H1 (cell line): ENCODE measurements around the gene ILKAP. TPM values are rescaled to one million over a fixed set of nuclear protein-coding genes. Genes with fewer than 3 reads are reported as not detected.

Experiments used
- CEBPB ChIP-seq: IDR thresholded peaks from 2 replicates; pipeline ENCODE4 v1.6.1; 2012; ENCODE audit warnings: low read depth, low read length
- E2F6 ChIP-seq: IDR thresholded peaks from 2 replicates; pipeline ENCODE4 v1.6.1; 2012; ENCODE audit warnings: inconsistent platforms
- EP300 ChIP-seq, 2 experiments: IDR thresholded peaks; 1 replicate in 1 of 2; 2 replicates in 1 of 2; pipeline ENCODE4 v1.6.1; 2011 to 2012; ENCODE audit warnings: low read depth in 2 of 2, low read length in 2 of 2, mild to moderate bottlenecking in 2 of 2, borderline replicate concordance in 1 of 2, inconsistent platforms in 1 of 2, moderate library complexity in 1 of 2
- HDAC6 ChIP-seq: IDR thresholded peaks from one replicate; pipeline ENCODE4 v1.7.1; 2012; ENCODE audit warnings: low read depth, mild to moderate bottlenecking, inconsistent platforms, low read length, moderate library complexity
- JUN ChIP-seq: IDR thresholded peaks from 2 replicates; pipeline ENCODE4 v1.6.1; 2011; ENCODE audit warnings: low read depth, mild to moderate bottlenecking, improper control_type of control experiment, low read length
- KDM1A ChIP-seq: fragments of 200-600, 300-600 bp; sonication (generic); IDR thresholded peaks from 2 replicates; pipeline ENCODE4 v1.7.1; 2016; ENCODE audit warnings: mild to moderate bottlenecking, low read length, borderline replicate concordance
- SAP30 ChIP-seq: fragments of 300-600 bp; sonication (generic); IDR thresholded peaks from 2 replicates; pipeline ENCODE4 v1.7.1; 2012; ENCODE audit warnings: low read length, moderate library complexity, mild to moderate bottlenecking, inconsistent platforms; ENCODE audit not compliant: insufficient read depth, insufficient replicate concordance
- TCF12 ChIP-seq: IDR thresholded peaks from 2 replicates; pipeline ENCODE4 v1.6.1; 2011; ENCODE audit warnings: low read depth, mild to moderate bottlenecking, low read length
- TEAD4 ChIP-seq: IDR thresholded peaks from 2 replicates; pipeline ENCODE4 v1.6.1; 2012; ENCODE audit warnings: low read depth, low read length, inconsistent platforms, mixed read lengths
- YY1 ChIP-seq: IDR thresholded peaks from 2 replicates; pipeline ENCODE4 v1.6.1; 2011; ENCODE audit warnings: low read depth, mild to moderate bottlenecking, low read length
- ZNF274 ChIP-seq: IDR thresholded peaks from 2 replicates; pipeline ENCODE4 v1.7.0; 2012; ENCODE audit warnings: low read length, borderline replicate concordance; ENCODE audit errors: extremely low read depth
- polyA plus RNA-seq, 7 experiments: library from polyadenylated mRNA; depleted of rRNA in 3 of 7; stranded (reverse) in 5 of 7; unstranded in 2 of 7; fragments of >200 nt in 5 of 7; fragments of 200-250 nt in 2 of 7; gene quantifications; 1 replicate in 5 of 7; 2 replicates in 1 of 7; 4 replicates in 1 of 7; pipeline versions ENCODE4 v1.2.1 to v1.2.3, GENCODE V29; 2011 to 2013; ENCODE audit warnings: missing spikeins in 2 of 7, mixed read lengths in 2 of 7
- total RNA-seq: library from RNA; stranded (reverse); fragmentation: NEBNext Ultra II Directional; extraction: Animal tissue kit (Norgen Biotek cat#: 25700); gene quantifications from 2 replicates; pipeline ENCODE4 v1.2.1, GENCODE V29; 2021

ILKAP gene
- total and polyA plus RNA-seq, 2 of the 8 experiments (the other 6 are each of a cell fraction or from before 2014, with no cell fraction given), result 23.5 to 33.8 TPM

- no peak for TF ChIP-seq ZNF274
- TF ChIP-seq E2F6, result no peak
- TF ChIP-seq TEAD4, result no peak
- TF ChIP-seq HDAC6, result no peak
- TF ChIP-seq EP300 (IDR thresholded peaks at IDR 0.05; ENCODE audit: borderline replicate concordance in 1 of 2, low read depth in 2 of 2, low read length in 2 of 2), result no peak
- peak; percentile 25 for TF ChIP-seq SAP30
- TF ChIP-seq TCF12, result no peak
- TF ChIP-seq YY1, result 0 out of 2 replicates have a peak, but pooled peaks have one; percentile 33
- TF ChIP-seq JUN, result no peak
- no peak for TF ChIP-seq CEBPB
- peak; percentile 45; the same call in 1 of the 2 replicates for TF ChIP-seq KDM1A
- TF ChIP-seq, all 59 proteins: peak for 15
These were observed 36.6 kb upstream of the ILKAP start, which contains the start of gene HES6 (continued) for GRCh38 chr2:238239863-238240756.
